ENCODE data around the gene SPHKAP.

The SPHKAP gene, protein sequence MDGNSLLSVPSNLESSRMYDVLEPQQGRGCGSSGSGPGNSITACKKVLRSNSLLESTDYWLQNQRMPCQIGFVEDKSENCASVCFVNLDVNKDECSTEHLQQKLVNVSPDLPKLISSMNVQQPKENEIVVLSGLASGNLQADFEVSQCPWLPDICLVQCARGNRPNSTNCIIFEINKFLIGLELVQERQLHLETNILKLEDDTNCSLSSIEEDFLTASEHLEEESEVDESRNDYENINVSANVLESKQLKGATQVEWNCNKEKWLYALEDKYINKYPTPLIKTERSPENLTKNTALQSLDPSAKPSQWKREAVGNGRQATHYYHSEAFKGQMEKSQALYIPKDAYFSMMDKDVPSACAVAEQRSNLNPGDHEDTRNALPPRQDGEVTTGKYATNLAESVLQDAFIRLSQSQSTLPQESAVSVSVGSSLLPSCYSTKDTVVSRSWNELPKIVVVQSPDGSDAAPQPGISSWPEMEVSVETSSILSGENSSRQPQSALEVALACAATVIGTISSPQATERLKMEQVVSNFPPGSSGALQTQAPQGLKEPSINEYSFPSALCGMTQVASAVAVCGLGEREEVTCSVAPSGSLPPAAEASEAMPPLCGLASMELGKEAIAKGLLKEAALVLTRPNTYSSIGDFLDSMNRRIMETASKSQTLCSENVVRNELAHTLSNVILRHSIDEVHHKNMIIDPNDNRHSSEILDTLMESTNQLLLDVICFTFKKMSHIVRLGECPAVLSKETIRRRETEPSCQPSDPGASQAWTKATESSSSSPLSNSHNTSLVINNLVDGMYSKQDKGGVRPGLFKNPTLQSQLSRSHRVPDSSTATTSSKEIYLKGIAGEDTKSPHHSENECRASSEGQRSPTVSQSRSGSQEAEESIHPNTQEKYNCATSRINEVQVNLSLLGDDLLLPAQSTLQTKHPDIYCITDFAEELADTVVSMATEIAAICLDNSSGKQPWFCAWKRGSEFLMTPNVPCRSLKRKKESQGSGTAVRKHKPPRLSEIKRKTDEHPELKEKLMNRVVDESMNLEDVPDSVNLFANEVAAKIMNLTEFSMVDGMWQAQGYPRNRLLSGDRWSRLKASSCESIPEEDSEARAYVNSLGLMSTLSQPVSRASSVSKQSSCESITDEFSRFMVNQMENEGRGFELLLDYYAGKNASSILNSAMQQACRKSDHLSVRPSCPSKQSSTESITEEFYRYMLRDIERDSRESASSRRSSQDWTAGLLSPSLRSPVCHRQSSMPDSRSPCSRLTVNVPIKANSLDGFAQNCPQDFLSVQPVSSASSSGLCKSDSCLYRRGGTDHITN (N-terminal part only)

DNA sequence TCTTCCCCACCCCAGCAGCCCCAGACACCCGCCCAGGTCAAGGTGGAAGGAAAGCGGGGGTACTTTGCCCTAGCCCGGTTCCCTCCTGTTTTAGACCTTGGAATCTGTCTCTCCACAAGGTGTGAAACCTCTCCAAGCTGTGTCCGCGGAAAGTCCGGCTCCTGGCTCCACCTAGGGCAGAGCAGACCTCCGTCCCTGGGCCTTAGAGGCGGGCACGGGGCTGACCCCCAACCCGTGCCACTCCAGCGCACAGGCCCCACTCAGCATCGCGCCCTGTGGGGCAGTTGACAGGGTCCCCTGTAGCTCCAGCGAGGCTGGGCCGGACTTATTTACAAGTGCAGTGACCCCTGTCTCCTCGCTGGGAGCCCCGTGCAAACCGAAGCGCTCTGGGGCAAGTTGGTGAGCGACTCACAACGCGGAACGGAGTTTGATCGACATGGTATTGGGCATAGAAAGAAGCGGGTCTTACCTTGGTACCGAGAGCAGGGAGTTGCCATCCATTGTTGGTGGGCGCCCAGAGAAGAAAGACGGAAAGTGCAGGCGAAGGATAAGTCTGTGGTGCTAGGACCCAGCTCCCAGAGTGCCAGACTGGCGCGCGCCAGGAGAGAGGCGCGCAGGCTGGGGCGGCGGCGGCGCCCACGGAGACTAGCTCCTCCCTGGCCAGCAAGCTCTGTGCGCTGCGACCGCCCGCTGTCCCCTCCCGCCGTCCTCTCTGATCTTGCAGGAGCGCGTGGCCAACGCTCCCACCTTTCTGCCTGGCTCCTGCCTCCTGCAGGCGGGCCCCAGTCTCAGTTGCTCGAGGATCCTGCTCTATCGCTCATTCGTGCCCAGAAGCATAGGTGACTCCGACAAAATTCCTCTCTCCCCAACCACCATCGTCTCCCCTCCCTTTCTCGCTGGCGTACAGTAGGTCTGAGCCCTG, at the start of gene SPHKAP:
TSS of gene SPHKAP (minus strand) at position 590 of the 922 bp plus-strand sequence. CDS start at position 501, 89 bp downstream.
- TF ChIP-seq EP300 (IDR thresholded peaks at IDR 0.05; ENCODE audit: borderline replicate concordance): no peak
- no peak for TF ChIP-seq ZBTB7A (IDR thresholded peaks at IDR 0.05; ENCODE audit: low read depth)
- TF ChIP-seq, protein P1, sequence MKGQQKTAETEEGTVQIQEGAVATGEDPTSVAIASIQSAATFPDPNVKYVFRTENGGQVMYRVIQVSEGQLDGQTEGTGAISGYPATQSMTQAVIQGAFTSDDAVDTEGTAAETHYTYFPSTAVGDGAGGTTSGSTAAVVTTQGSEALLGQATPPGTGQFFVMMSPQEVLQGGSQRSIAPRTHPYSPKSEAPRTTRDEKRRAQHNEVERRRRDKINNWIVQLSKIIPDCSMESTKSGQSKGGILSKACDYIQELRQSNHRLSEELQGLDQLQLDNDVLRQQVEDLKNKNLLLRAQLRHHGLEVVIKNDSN (IDR thresholded peaks at IDR 0.05): no peak
- TF ChIP-seq RAD21 (IDR thresholded peaks at IDR 0.05; ENCODE audit: low read depth): no peak
- no peak for TF ChIP-seq CEBPB (IDR thresholded peaks at IDR 0.05)
- TF ChIP-seq NFIC (IDR thresholded peaks at IDR 0.05): no peak
- TF ChIP-seq YY1 (IDR thresholded peaks at IDR 0.05; ENCODE audit: low read depth): no peak
- no peak for TF ChIP-seq TEAD4 (IDR thresholded peaks at IDR 0.05)
- TF ChIP-seq, protein P2, sequence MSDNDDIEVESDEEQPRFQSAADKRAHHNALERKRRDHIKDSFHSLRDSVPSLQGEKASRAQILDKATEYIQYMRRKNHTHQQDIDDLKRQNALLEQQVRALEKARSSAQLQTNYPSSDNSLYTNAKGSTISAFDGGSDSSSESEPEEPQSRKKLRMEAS (IDR thresholded peaks at IDR 0.05): no peak
- TF ChIP-seq TCF12 (IDR thresholded peaks at IDR 0.05; ENCODE audit: low read depth): no peak
- TF ChIP-seq EGR1 (IDR thresholded peaks at IDR 0.05): no peak
- TF ChIP-seq, protein P3, sequence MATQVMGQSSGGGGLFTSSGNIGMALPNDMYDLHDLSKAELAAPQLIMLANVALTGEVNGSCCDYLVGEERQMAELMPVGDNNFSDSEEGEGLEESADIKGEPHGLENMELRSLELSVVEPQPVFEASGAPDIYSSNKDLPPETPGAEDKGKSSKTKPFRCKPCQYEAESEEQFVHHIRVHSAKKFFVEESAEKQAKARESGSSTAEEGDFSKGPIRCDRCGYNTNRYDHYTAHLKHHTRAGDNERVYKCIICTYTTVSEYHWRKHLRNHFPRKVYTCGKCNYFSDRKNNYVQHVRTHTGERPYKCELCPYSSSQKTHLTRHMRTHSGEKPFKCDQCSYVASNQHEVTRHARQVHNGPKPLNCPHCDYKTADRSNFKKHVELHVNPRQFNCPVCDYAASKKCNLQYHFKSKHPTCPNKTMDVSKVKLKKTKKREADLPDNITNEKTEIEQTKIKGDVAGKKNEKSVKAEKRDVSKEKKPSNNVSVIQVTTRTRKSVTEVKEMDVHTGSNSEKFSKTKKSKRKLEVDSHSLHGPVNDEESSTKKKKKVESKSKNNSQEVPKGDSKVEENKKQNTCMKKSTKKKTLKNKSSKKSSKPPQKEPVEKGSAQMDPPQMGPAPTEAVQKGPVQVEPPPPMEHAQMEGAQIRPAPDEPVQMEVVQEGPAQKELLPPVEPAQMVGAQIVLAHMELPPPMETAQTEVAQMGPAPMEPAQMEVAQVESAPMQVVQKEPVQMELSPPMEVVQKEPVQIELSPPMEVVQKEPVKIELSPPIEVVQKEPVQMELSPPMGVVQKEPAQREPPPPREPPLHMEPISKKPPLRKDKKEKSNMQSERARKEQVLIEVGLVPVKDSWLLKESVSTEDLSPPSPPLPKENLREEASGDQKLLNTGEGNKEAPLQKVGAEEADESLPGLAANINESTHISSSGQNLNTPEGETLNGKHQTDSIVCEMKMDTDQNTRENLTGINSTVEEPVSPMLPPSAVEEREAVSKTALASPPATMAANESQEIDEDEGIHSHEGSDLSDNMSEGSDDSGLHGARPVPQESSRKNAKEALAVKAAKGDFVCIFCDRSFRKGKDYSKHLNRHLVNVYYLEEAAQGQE (IDR thresholded peaks at IDR 0.05; ENCODE audit: low read depth): no peak
- TF ChIP-seq CREB1 (IDR thresholded peaks at IDR 0.05; ENCODE audit: low read depth): no peak
- TF ChIP-seq FOXM1 (IDR thresholded peaks at IDR 0.05; ENCODE audit: borderline replicate concordance, low read depth): no peak
- no peak for TF ChIP-seq TAF1 (IDR thresholded peaks at IDR 0.05; ENCODE audit: low read depth)

DNA sequence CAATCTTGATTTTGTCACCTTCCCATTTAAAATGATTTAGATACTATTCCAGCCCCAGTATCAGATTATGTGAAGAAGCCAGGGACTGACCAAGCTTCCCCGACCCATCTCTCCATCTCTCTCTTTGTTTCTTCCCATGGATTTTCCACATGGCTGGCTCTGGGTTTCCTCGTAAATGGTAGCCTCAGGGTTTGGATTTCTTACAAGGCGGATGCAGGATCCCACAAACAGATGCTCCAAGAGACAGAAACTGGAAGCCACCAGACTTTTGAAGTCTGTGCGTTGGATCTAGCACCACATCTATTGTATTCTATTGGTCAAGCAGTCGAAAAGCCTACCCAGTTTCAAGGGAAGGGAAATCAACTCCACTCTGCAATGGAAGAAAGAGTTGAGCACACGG, 46.0 kb upstream of the SPHKAP start:
- TF ChIP-seq FOXM1 (IDR thresholded peaks at IDR 0.05; ENCODE audit: borderline replicate concordance, low read depth) (no peak), EP300 (IDR thresholded peaks at IDR 0.05; ENCODE audit: borderline replicate concordance) (no peak), CREB1 (IDR thresholded peaks at IDR 0.05; ENCODE audit: low read depth) (no peak), TCF12 (IDR thresholded peaks at IDR 0.05; ENCODE audit: low read depth) (no peak), NFIC (IDR thresholded peaks at IDR 0.05) (no peak), YY1 (IDR thresholded peaks at IDR 0.05; ENCODE audit: low read depth) (no peak), ZBTB7A (IDR thresholded peaks at IDR 0.05; ENCODE audit: low read depth) (no peak), EGR1 (IDR thresholded peaks at IDR 0.05) (no peak), RAD21 (IDR thresholded peaks at IDR 0.05; ENCODE audit: low read depth) (no peak)
- TF ChIP-seq, protein P1 (IDR thresholded peaks at IDR 0.05): no peak
- TF ChIP-seq, protein P3 (IDR thresholded peaks at IDR 0.05; ENCODE audit: low read depth): no peak

DNA sequence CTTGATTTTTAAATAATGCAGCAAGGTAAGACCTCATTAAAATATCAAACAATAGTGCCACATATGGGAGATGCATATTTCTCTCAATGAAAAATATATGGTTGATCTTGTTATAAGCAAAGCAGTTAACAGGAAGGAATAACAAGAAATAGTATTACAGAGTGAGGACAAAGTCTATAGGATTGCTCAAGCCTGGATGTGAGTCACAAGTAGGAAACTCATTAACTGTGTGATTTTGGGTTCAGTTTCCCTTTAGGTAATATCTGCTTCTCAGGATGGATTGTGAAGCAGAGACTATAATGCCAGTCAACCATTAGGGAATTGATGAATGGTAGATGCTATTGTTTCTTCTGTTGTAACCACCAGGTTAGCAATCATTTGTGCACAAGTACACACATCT, 42.9 kb upstream of the SPHKAP start:
- TF ChIP-seq CEBPB (IDR thresholded peaks at IDR 0.05) (no peak), RAD21 (IDR thresholded peaks at IDR 0.05; ENCODE audit: low read depth) (no peak), NFIC (IDR thresholded peaks at IDR 0.05) (no peak), EP300 (IDR thresholded peaks at IDR 0.05; ENCODE audit: borderline replicate concordance) (no peak), EGR1 (IDR thresholded peaks at IDR 0.05) (no peak), CREB1 (IDR thresholded peaks at IDR 0.05; ENCODE audit: low read depth) (no peak), ZBTB7A (IDR thresholded peaks at IDR 0.05; ENCODE audit: low read depth) (no peak)

DNA sequence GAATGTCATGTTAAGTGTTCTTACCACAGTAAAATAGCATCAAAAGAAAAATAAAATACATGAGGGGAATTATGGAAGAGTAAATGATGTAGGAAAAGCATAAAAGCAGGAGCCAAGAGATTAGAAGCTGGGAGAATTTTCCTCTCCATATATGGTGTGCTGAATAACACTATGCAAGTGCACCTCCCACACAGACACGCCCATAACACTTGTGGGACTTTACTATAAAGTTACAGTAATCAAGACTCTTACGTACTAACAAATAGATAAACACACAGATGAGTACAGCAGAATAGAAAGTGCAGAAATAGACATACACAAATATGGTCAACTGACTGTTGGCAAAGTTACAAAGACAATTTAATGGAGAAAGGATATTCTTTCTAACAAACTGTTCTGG, 16.0 kb upstream of the SPHKAP start:
- TF ChIP-seq EGR1 (IDR thresholded peaks at IDR 0.05) (no peak), TAF1 (IDR thresholded peaks at IDR 0.05; ENCODE audit: low read depth) (no peak)
- TF ChIP-seq, protein P1 (IDR thresholded peaks at IDR 0.05): no peak
- TF ChIP-seq, protein P3 (IDR thresholded peaks at IDR 0.05; ENCODE audit: low read depth): no peak
